Hepatocyte (in vitro differentiated cells): ENCODE results near the gene CARMIL3. TPM values are rescaled to one million over a fixed set of nuclear protein-coding genes. Genes with fewer than 3 reads are reported as not detected.

Experiments
- DNase-seq: peaks from one replicate; pipeline ENCODE4 v3.0.0-alpha.2; 2016; ENCODE audit warnings: low spot score
- H2AFZ ChIP-seq: fragments of 200-600 bp; sonication (generic); 2 replicates; pipeline ENCODE4 v1.6.0; 2016; ENCODE audit warnings: antibody characterized with exemption, mild to moderate bottlenecking
- H3K27ac ChIP-seq: fragments of 200-600 bp; sonication (generic); 2 replicates; pipeline ENCODE4 v1.5.1; 2016; ENCODE audit warnings: mild to moderate bottlenecking
- H3K27me3 ChIP-seq: fragments of 200-600 bp; sonication (generic); 2 replicates; pipeline ENCODE4 v1.6.1; 2016
- H3K36me3 ChIP-seq: fragments of 200-600 bp; sonication (generic); replicated peaks from 2 replicates; pipeline ENCODE4 v1.5.1; 2016; ENCODE audit warnings: low read depth; ENCODE audit not compliant: insufficient read depth
- H3K4me1 ChIP-seq: fragments of 200-600 bp; sonication (generic); 2 replicates; pipeline ENCODE4 v1.5.1; 2016; ENCODE audit warnings: mild to moderate bottlenecking, moderate library complexity; ENCODE audit not compliant: insufficient read depth
- H3K4me2 ChIP-seq: fragments of 200-600 bp; sonication (generic); 2 replicates; pipeline ENCODE4 v1.6.0; 2016
- H3K4me3 ChIP-seq: fragments of 200-600 bp; sonication (generic); 2 replicates; pipeline ENCODE4 v1.5.1; 2016; ENCODE audit warnings: mild to moderate bottlenecking
- H3K79me2 ChIP-seq: fragments of 200-600 bp; sonication (generic); 2 replicates; pipeline ENCODE4 v1.6.0; 2017; ENCODE audit warnings: mild to moderate bottlenecking
- H3K9me2 ChIP-seq: fragments of 200-600 bp; sonication (generic); replicated peaks from 2 replicates; pipeline ENCODE4 v1.6.0; 2017; ENCODE audit warnings: mild to moderate bottlenecking; ENCODE audit not compliant: insufficient read depth
- H3K9me3 ChIP-seq: fragments of 200-600 bp; sonication (generic); 2 replicates; pipeline ENCODE4 v1.5.1; 2016; ENCODE audit warnings: low read depth, mild to moderate bottlenecking
- H4K20me1 ChIP-seq: fragments of 200-600 bp; sonication (generic); 2 replicates; pipeline ENCODE4 v1.6.0; 2016; ENCODE audit warnings: mild to moderate bottlenecking; ENCODE audit not compliant: insufficient read depth, poor library complexity, severe bottlenecking
- CTCF ChIP-seq: fragments of 200-600 bp; sonication (generic); IDR thresholded peaks from 2 replicates; pipeline ENCODE4 v1.5.1; 2016; ENCODE audit warnings: antibody characterized with exemption, mild to moderate bottlenecking; ENCODE audit not compliant: poor library complexity
- EZH2 ChIP-seq: fragments of 200-600 bp; sonication (generic); IDR thresholded peaks from 2 replicates; pipeline ENCODE4 v1.6.1; 2016; ENCODE audit warnings: antibody characterized with exemption, mild to moderate bottlenecking, borderline replicate concordance
- EZH2phosphoT487 ChIP-seq: fragments of 200-600 bp; sonication (generic); IDR thresholded peaks from one replicate; pipeline ENCODE4 v1.6.1; 2018; ENCODE audit warnings: antibody characterized with exemption, mild to moderate bottlenecking, low read depth, moderate library complexity; ENCODE audit not compliant: unreplicated experiment, severe bottlenecking
- WGBS: methylation state at CpG from one replicate; pipeline ENCODE4 v1.1.6; 2016; ENCODE audit warnings: low lambda C conversion rate; ENCODE audit errors: missing lambda C conversion rate; 5-methylcytosine and 5-hydroxymethylcytosine counted together
- polyA plus RNA-seq: library from polyadenylated mRNA; unstranded; fragments of >200 nt; fragmentation: Nextera tagmentation; extraction: Ambion mirVana; gene quantifications from 2 replicates; pipeline ENCODE4 v1.2.1, GENCODE V29; 2016
- total RNA-seq: library from RNA; depleted of rRNA; stranded (reverse); fragments of >200 nt; gene quantifications from 2 replicates; pipeline ENCODE4 v1.2.3, GENCODE V29; 2014

Gene CARMIL3
- total and polyA plus RNA-seq, 2 experiments from 2014 or later = 0.37 TPM; not detected in 1

- Histone ChIP-seq H3K27ac (peak overlapping the region; percentile 46), H3K4me1 (peaks cover 11% of the 10 kb centered on the region), H3K9me2 (no peaks in the 10 kb centered on the region), H3K9me3 (no peaks in the 10 kb centered on the region), H3K36me3 (no peaks in the 10 kb centered on the region), H3K79me2 (no peaks in the 10 kb centered on the region), H3K4me2 (peak overlapping the region; percentile 100), H2AFZ (peak overlapping the region; percentile 99), H3K27me3 (peaks cover 7% of the 10 kb centered on the region), H4K20me1 (no peaks in the 10 kb centered on the region), H3K4me3 (peak overlapping the region; percentile 65)
- DNase-seq = no peak
- TF ChIP-seq EZH2phosphoT487 (no peak), CTCF (no peak), EZH2 (no peak)
- 17% methylated on average over 18 of the region's 20 CpGs for WGBS
Measured at GRCh38 chr14:24051176-24051788, 527 bp upstream of the CARMIL3 start.

DNA sequence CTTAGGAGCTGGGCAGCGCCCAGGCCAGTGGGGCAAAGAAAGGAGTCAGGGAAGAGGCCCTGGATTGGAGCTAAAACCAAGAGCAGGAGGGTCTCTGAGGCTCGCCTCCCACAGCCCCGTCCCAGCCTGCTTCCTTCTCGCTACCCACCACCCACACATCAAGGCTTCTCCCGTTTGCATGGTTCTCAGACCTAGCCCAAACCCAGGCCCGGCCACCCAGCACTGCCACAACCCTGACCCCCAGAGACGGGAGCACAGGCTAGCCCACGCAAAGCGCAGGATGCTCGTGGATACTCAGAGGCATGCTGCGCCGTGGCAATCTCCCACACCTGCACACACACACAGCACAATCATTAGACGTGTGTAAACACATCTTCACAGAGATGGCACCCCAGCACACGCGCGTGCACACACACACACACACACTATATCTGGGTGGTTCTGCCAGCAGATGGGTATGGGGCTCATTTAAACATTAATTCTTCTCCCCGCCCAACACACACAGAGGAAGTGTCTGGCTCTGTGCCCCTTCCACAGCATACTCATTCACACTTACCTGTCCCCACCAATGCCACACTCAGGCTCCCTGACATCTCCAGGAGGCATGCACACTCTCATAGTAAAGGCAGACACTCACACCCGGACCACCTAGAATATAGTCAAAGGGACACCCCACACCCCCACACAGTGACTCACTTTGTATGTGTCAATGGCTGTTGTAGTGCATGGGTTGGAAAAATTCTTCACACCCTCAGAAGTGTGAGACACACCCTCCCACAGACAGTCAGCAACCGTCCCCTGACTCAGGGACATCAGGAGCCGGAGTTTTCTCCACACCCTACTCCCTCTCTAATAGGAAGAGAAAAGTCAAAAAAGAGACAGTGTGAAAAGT lies 1.1 kb downstream of the CARMIL3 start:
- H3K4me1 ChIP-seq = peaks cover 11% of the 10 kb centered on the region
- peak overlapping the region; percentile 65 for H3K4me3 ChIP-seq
- no peak overlapping the region for H3K27ac ChIP-seq
- no peaks in the 10 kb centered on the region for H3K9me3 ChIP-seq
- H3K4me2 ChIP-seq = peak overlapping the region; percentile 100
- DNase-seq = no peak
- H2AFZ ChIP-seq = no peak overlapping the region
- no peaks in the 10 kb centered on the region for H3K36me3 ChIP-seq
- H3K9me2 ChIP-seq = no peaks in the 10 kb centered on the region
- peaks cover 7% of the 10 kb centered on the region for H3K27me3 ChIP-seq
- 73% methylated on average over 20 of the region's 20 CpGs for WGBS
- H3K79me2 ChIP-seq = no peaks in the 10 kb centered on the region
- TF ChIP-seq EZH2phosphoT487 (no peak), CTCF (no peak), EZH2 (no peak)
- H4K20me1 ChIP-seq = no peaks in the 10 kb centered on the region

GRCh38 chr14:24053548-24054323 lies 1.9 kb downstream of the CARMIL3 start:
- no peaks in the 10 kb centered on the region for H3K9me3 ChIP-seq
- H3K36me3 ChIP-seq = no peaks in the 10 kb centered on the region
- no peaks in the 10 kb centered on the region for H4K20me1 ChIP-seq
- H3K9me2 ChIP-seq = no peaks in the 10 kb centered on the region
- peaks cover 11% of the 10 kb centered on the region for H3K4me1 ChIP-seq
- no peak overlapping the region for H3K4me2 ChIP-seq
- no peak for TF ChIP-seq EZH2phosphoT487
- no peak for TF ChIP-seq EZH2
- no peak for TF ChIP-seq CTCF
- H3K27me3 ChIP-seq = peaks cover 7% of the 10 kb centered on the region
- no peak for DNase-seq
- H2AFZ ChIP-seq = no peak overlapping the region
- H3K79me2 ChIP-seq = no peaks in the 10 kb centered on the region
- H3K4me3 ChIP-seq = no peak overlapping the region
- no peak overlapping the region for H3K27ac ChIP-seq
- WGBS = 81% methylated on average over 10 of the region's 10 CpGs
